Left lobe of liver (tissue), 2 donors: ENCODE data around the gene PMEL. TPM values are rescaled to one million over a fixed set of nuclear protein-coding genes. Genes with fewer than 3 reads are reported as not detected.
"Not testable (repeated sequence)": the region's sequence is repeated elsewhere in the genome, so short reads cannot be mapped to it uniquely, and the experiment has no call there.

Experiments used
- ATAC-seq: fragments of 200-7000 bp; cut with Tn5 transposase; one replicate; pipeline ENCODE4 v1.9.1; 2020; ENCODE audit warnings: mild to moderate bottlenecking, moderate library complexity
- DNase-seq: peaks from one replicate; pipeline ENCODE4 v3.0.0-alpha.2; 2020; ENCODE audit warnings: low spot score
- total RNA-seq: library from RNA; stranded (reverse); gene quantifications from one replicate; pipeline ENCODE4 v1.2.1, GENCODE V29; 2021
- donor health status: DM: no; HTN: no; CAD: no; lungs with moderate emphysema.
- donor health status: DM: no; HTN: yes; CAD: no.

The PMEL gene
- total RNA-seq, 1 donor from 2014 or later: 5.4 TPM

GRCh38 chr12:55925870-55926737, 39.7 kb downstream of the PMEL start:
- ATAC-seq: no peak
- DNase-seq: no peak

DNA sequence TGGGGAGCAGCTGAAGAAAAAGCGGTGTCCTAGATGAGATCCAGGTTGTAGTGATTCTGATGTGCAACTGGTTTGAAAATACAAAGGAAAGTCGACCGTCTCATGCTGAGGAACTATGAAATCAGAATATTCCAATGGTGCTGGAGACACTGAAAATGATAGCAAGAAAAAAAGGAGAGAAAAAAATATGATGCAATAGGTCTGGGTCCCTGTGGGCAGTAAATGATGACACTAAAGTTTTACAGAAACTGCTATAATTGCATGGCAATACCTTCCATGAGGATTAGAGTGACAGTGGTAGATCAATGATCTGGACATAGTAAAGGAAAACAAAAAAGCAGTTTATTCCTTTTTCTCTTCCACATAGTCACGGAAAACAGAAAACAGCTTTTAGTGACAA, 40.5 kb downstream of the PMEL start:
- DNase-seq: no peak
- no peak for ATAC-seq

GRCh38 chr12:55923648-55924047, 42.2 kb downstream of the PMEL start:
- DNase-seq, ATAC-seq: not testable (repeated sequence)

DNA sequence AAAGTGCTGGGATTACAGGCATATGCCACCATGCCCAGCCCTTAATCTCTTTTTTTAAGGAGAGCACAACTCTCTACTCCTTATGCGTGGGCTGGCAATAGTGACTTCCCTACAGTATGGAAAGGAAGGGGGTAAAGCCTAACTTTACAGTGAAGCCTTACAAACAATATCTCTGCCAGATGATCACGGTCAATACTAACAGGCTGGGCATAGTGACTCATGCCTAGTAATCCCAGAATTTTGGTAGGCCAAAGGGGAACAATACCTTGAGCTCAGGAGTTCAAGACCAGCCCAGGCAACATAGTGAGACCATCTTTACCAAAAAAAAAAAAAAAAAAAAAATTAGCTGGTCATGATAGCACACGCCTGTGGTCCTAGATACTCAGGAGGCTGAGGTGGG, 43.7 kb downstream of the PMEL start:
- ATAC-seq: no peak
- no peak for DNase-seq

DNA sequence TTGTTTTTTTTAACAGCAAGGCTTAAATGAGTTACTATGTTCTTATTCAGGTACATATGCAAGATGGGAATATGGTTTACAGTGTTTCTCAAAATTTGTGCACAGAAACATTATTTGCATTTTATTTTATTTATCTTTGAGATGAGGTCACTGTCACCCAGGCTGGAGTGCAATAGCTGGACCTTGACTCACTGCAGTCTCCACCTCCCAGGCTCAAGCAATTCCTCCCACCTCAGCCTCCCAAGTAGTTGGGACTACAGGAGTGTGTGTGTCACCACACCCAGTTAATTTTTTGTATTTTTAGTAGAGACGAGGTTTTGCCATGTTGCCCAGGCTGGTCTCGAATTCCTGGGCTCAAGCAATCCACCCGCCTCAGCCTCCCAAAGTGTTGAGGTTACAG, 46.8 kb downstream of the PMEL start:
- ATAC-seq: peak; percentile 71
- not testable (repeated sequence) for DNase-seq

GRCh38 chr12:55915482-55915859, 50.4 kb downstream of the PMEL start:
- no peak for ATAC-seq
- DNase-seq: no peak

- no peak for DNase-seq
Observed at GRCh38 chr12:55912908-55913307, 52.9 kb downstream of the PMEL start.

GRCh38 chr12:55909513-55909884, 56.3 kb downstream of the PMEL start:
- ATAC-seq: peak; percentile 76

More at GRCh38 chr12:55912908-55913307, 52.9 kb downstream of the PMEL start:
- ATAC-seq: peak; percentile 17

GRCh38 chr12:55908726-55909512, 56.9 kb downstream of the PMEL start:
- ATAC-seq (peak; percentile 82), DNase-seq (no peak)

More at GRCh38 chr12:55909513-55909884, 56.3 kb downstream of the PMEL start:
- DNase-seq: no peak

DNA sequence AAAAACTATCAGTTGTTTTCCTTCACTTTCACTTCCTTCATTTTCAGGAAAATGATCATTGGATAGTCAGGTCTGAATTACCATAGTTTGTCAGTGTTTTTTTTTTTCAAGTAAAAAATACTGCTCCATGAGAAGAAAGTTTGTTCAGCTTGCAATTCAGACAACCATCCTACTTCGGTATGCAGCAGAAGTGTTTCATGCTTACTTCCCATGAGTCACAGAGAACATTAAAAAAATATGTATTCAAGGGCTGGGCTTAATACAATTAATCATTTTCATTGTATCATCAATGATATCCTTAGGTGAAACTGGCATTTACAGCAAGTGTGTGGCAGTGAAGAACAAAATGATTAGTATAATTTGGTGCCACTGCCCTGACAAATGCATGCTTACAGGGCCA, 59.8 kb downstream of the PMEL start:
- DNase-seq (no peak), ATAC-seq (no peak)

Other genes starting within 250 kb of the PMEL start
- gene BLOC1S1, start 250.0 kb downstream of the PMEL start, total RNA-seq: 97.2 TPM
- 60.0 TPM for gene RDH5, start 245.6 kb downstream of the PMEL start, total RNA-seq
- 203 TPM for gene CD63, start 237.0 kb downstream of the PMEL start, total RNA-seq
- 1.1 TPM for gene GDF11, start 222.9 kb downstream of the PMEL start, total RNA-seq
- 11.9 TPM for gene SARNP, start 148.3 kb downstream of the PMEL start, total RNA-seq
- gene ORMDL2, start 148.0 kb downstream of the PMEL start, total RNA-seq: 28.4 TPM
- 14.2 TPM for gene DNAJC14, start 136.5 kb downstream of the PMEL start, total RNA-seq
- gene MMP19, start 123.1 kb downstream of the PMEL start, total RNA-seq: 2.2 TPM
- gene PYM1, start 38.1 kb downstream of the PMEL start, total RNA-seq: 16.5 TPM
- gene DGKA, start 34.9 kb downstream of the PMEL start, total RNA-seq: 4.9 TPM
- gene CDK2, start 788 bp upstream of the PMEL start, total RNA-seq: 11.0 TPM
- 46.5 TPM for gene RAB5B, start 8.0 kb upstream of the PMEL start, total RNA-seq
- gene SUOX, start 31.2 kb upstream of the PMEL start, total RNA-seq: 56.1 TPM
- gene IKZF4, start 55.0 kb upstream of the PMEL start, total RNA-seq: 2.3 TPM
- 31.2 TPM for gene RPS26, start 75.9 kb upstream of the PMEL start, total RNA-seq
- 93.2 TPM for gene ERBB3, start 114.1 kb upstream of the PMEL start, total RNA-seq
- 32.3 TPM for gene PA2G4, start 138.5 kb upstream of the PMEL start, total RNA-seq
- 1,359 TPM for gene RPL41, start 150.6 kb upstream of the PMEL start, total RNA-seq
- gene ZC3H10, start 152.2 kb upstream of the PMEL start, total RNA-seq: 4.6 TPM
- gene ESYT1, start 162.2 kb upstream of the PMEL start, total RNA-seq: 62.2 TPM
- gene MYL6B, start 186.5 kb upstream of the PMEL start, total RNA-seq: 6.5 TPM
- gene MYL6, start 192.3 kb upstream of the PMEL start, total RNA-seq: 376 TPM
- 27.6 TPM for gene SMARCC2, start 223.4 kb upstream of the PMEL start, total RNA-seq